HG03103 (cell line): ENCODE data around the gene GNG3.

Source experiments
- ATAC-seq: cut with Tn5 transposase; IDR thresholded peaks from one replicate; pipeline ENCODE4 v1.9.1; 2021; ENCODE audit warnings: low read depth; ENCODE audit not compliant: unreplicated experiment

Gene GNG3

GRCh38 chr11:62753736-62754603 lies 46.5 kb downstream of the GNG3 start, which contains the start of gene ZBTB3:
ZBTB3 (minus strand) TSS chr11:62754160; CDS start chr11:62753664, 496 bp downstream.
- peak; percentile 91 for ATAC-seq

GRCh38 chr11:62755086-62755615 lies 47.7 kb downstream of the GNG3 start:
- no peak for ATAC-seq

DNA sequence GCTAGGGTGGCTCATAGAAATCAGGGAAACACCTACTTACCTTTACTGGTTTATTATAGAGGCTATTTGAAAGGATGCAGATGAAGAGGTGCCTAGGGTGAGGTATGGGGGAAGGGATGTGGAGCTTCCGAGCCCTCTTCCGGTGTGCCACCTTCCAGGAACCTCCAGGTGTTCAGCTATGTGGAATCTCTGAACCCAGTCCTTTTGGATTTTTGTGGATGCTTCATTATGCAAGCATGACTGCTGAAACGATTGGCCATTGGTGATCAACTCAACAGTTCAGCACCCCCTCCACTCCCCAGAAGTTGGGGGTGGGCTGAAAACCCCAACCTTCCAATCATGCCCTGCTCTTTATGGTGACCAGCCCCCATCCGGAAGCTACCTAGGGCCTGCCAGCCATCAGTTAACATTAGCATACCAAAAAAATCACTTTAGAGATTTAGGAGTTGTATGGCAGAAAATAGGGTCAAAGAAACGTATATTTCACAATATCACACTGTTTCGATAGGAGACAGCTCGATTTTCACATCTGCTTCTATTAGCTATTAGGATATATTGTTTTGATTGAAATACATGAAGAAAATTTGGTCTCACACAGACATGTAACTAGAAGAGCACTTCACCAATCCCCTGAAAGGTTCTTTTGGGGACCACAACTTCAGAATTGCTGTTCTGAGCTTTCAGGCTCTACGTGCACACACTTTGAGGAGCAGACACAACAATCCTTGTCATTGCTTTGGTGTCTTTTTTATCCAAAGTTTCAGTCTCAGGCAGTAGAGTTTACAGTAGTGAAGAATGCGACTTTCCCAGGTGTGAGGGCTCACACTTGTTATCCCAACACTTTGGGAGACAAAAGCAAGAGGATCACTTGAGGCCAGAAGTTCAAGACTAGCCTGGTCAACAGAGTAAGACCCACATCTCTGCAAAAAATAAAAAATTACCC lies 50.6 kb downstream of the GNG3 start:
- no peak for ATAC-seq
